ENCODE measurements around the gene SNCA. TPM values are rescaled to one million over a fixed set of nuclear protein-coding genes. Genes with fewer than 3 reads are reported as not detected.

SNCA gene
- polyA plus RNA-seq, 2 of the 4 experiments (the other 2 are of a cell fraction), result 0.13 to 0.37 TPM

- no peak for FAIRE-seq
- H3K4me2 ChIP-seq, result no peak overlapping the region
These were observed 132.1 kb downstream of the SNCA start for GRCh38 chr4:89704651-89705395.

GRCh38 chr4:89703829-89704590, 133.0 kb downstream of the SNCA start:
- FAIRE-seq (no peak), DNase-seq (ENCODE audit: low read depth in 1 of 2, low spot score in 1 of 2) (no peak), ATAC-seq (no peak)
- H3K27ac ChIP-seq, result no peak overlapping the region
- TF ChIP-seq CHD4 (IDR thresholded peaks at IDR 0.05; ENCODE audit: borderline replicate concordance) (no peak), RFX5 (IDR thresholded peaks at IDR 0.05) (no peak), NR3C1 (IDR thresholded peaks at IDR 0.05) (no peak), ELK1 (IDR thresholded peaks at IDR 0.05; ENCODE audit: low read depth, low read length) (no peak), MAZ (IDR thresholded peaks at IDR 0.05; ENCODE audit: borderline replicate concordance, low read depth, low read length) (no peak), HEYL (CRISPR knock-in tag; IDR thresholded peaks at IDR 0.05) (no peak), BHLHE40 (IDR thresholded peaks at IDR 0.05; ENCODE audit: low read depth, low read length) (no peak), HES2 (IDR thresholded peaks at IDR 0.05) (no peak), MAFK (IDR thresholded peaks at IDR 0.05; ENCODE audit: partially characterized antibody) (no peak), REST (IDR thresholded peaks at IDR 0.05) (no peak), PHF8 (IDR thresholded peaks at IDR 0.05; ENCODE audit: borderline replicate concordance, low read depth) (no peak), HMGXB4 (CRISPR knock-in tag; IDR thresholded peaks at IDR 0.05; ENCODE audit: borderline replicate concordance) (no peak)
- no peaks in the 10 kb centered on the region for H3K4me1 ChIP-seq
- POLR2A ChIA-PET, result no interaction called here
- no peak overlapping the region for H3K4me3 ChIP-seq
- H3K9me3 ChIP-seq, result no peaks in the 10 kb centered on the region
- WGBS (ENCODE audit: missing lambda C conversion rate), result 37% methylated on average over 6 of the region's 6 CpGs
- H3K4me2 ChIP-seq, result no peak overlapping the region
- CTCF ChIA-PET, result no interaction called here

More at GRCh38 chr4:89704651-89705395, 132.1 kb downstream of the SNCA start:
- H3K27ac ChIP-seq, result no peak overlapping the region
- H3K4me1 ChIP-seq, result no peaks in the 10 kb centered on the region
- 19% methylated on average over 2 of the region's 2 CpGs for whole genome bisulfite sequencing (ENCODE audit: missing lambda C conversion rate)
- no peaks in the 10 kb centered on the region for H3K9me3 ChIP-seq
- CTCF ChIA-PET, result no interaction called here
- TF ChIP-seq ZSCAN20 (CRISPR knock-in tag; IDR thresholded peaks at IDR 0.05), result no peak
- no peak for TF ChIP-seq CBX8 (IDR thresholded peaks at IDR 0.05)
- no peak for TF ChIP-seq HOXA7 (CRISPR knock-in tag; IDR thresholded peaks at IDR 0.05)
- no peak for TF ChIP-seq RFX5 (IDR thresholded peaks at IDR 0.05)
- no peak for TF ChIP-seq ZFP36 (IDR thresholded peaks at IDR 0.05; ENCODE audit: borderline replicate concordance, partially characterized antibody)
- no peak for TF ChIP-seq CTCF (IDR thresholded peaks at IDR 0.05)
- POLR2A ChIA-PET, result no interaction called here
- DNase-seq (ENCODE audit: low read depth in 1 of 2, low spot score in 1 of 2) (no peak), ATAC-seq (no peak)
- H3K4me3 ChIP-seq, result no peak overlapping the region
